ENCODE measurements around the gene CKS2.

DNA sequence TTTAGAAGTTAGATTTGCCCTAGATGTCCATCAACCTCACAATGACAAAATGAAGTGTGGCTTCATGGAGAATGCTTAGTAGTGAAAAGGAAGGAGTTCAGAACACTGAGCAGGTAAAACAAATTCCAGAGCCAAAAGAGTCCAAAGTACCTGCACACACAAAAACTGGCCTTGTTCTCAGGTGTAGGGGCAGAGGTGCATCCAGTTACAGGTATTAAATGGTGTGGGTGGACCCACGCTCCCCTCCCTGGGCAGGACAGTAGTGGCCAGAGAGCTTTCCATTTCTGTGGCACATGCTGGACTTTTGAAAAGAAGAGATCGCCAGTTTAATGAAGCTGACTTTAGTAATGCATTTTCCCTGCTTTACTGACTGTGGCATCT lies 54.5 kb downstream of the CKS2 start:
- TF ChIP-seq, protein P1, sequence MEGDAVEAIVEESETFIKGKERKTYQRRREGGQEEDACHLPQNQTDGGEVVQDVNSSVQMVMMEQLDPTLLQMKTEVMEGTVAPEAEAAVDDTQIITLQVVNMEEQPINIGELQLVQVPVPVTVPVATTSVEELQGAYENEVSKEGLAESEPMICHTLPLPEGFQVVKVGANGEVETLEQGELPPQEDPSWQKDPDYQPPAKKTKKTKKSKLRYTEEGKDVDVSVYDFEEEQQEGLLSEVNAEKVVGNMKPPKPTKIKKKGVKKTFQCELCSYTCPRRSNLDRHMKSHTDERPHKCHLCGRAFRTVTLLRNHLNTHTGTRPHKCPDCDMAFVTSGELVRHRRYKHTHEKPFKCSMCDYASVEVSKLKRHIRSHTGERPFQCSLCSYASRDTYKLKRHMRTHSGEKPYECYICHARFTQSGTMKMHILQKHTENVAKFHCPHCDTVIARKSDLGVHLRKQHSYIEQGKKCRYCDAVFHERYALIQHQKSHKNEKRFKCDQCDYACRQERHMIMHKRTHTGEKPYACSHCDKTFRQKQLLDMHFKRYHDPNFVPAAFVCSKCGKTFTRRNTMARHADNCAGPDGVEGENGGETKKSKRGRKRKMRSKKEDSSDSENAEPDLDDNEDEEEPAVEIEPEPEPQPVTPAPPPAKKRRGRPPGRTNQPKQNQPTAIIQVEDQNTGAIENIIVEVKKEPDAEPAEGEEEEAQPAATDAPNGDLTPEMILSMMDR (IDR thresholded peaks at IDR 0.05), result no peak
- TF ChIP-seq POLR2AphosphoS5 (IDR thresholded peaks at IDR 0.05; ENCODE audit: insufficient read depth in 1 of 2, low read depth in 1 of 2) (no peak), POLR2A (IDR thresholded peaks at IDR 0.05) (no peak)

All from vagina (tissue), 2 donors.